NCI-H128 (cell line): Measurements from ENCODE around the gene WBP11.
A peak's percentile ranks its signal among the peaks of the same experiment; 100 is the strongest.
"Not testable (repeated sequence)": the region's sequence is repeated elsewhere in the genome, so short reads cannot be mapped to it uniquely, and the experiment has no call there.

Experiments
- DNase-seq: peaks from one replicate; lab custom pipeline; 2025; ENCODE audit not compliant: unreplicated experiment; lab: John Stamatoyannopoulos, UW

WBP11 gene

GRCh38 chr12:14774074-14774905, 29.0 kb downstream of the WBP11 start:
- no peak for DNase-seq

- DNase-seq: no peak
Observed at GRCh38 chr12:14773685-14774073, 29.6 kb downstream of the WBP11 start.

GRCh38 chr12:14772946-14773345, 30.3 kb downstream of the WBP11 start:
- DNase-seq: no peak

DNA sequence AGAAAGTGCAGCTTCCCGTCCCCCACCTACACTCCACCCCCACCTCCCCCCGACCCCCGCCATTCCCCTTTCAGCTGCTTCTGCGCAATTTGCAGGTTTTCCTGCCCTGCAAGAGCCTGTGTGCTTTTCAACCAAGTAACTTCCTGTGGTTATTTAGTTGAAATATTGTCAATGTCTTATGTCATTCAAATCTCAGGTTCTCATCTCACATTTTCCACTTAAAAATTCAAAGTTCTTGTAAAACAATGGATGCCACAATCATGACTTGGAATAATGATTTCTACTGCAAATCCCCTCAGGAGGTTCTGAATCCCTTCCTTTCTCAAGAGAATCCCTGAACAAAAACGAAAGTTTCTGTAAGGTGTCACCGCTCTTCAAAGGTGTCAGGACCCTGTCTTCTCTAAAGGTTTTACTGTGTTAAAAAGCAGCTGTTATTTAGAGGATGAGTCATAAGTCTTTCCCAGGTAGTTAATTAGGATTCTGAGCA, 31.6 kb downstream of the WBP11 start:
- DNase-seq: no peak

GRCh38 chr12:14770496-14771461, 32.5 kb downstream of the WBP11 start:
- peak; percentile 94 for DNase-seq

DNA sequence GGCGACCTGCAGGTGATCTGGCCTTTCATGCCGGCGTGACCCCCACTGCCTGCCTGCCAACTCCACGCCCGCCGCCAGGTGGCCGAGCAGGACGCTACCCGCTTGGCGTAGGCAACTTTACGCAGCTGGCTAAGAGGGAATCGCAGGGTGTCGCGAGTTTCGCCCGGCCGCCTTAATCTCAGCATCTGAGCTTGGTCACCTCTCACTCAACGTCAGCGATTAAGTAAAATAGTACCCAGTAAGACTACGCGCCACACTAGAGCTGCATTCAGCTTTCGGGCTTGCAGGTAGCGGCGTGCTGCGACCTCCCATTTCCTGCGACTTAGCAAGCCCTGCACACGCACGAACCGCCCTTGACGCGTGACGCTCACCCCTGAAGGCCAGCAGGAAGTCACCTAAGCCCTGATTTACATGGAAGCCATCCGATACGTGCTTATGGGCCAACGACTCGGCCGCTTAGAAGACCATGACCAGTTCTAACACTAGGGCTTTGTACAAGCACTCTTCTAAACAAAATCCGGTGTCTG, 33.2 kb downstream of the WBP11 start:
- DNase-seq: peak; percentile 88

DNA sequence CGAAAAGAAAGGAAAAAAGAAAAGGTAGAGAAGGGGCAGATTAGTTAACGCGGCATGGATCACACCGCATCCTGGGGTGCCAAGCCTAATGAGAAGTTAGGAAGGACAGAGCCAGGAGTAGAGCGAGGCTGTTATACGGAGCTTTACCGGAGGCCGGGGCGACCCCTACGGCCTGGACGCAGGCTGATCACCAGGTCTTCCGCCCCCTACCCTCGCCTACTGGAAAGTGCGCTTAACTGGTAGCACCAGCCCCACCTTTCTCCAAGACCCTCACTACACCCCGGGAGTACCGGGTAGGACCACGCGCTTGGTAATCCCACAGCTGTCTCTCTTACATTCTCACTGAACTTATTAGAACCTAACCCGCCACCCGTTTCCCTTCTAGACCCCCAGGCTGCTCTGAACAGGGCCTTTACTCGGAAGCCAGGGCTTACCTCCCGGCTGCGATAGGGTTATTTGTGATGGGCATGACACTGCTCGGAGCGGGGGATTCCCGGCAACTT, 33.8 kb downstream of the WBP11 start:
- DNase-seq: no peak

GRCh38 chr12:14768823-14769405, 34.4 kb downstream of the WBP11 start:
- no peak for DNase-seq

- DNase-seq: no peak
Observed at GRCh38 chr12:14767617-14768016, 35.7 kb downstream of the WBP11 start.

DNA sequence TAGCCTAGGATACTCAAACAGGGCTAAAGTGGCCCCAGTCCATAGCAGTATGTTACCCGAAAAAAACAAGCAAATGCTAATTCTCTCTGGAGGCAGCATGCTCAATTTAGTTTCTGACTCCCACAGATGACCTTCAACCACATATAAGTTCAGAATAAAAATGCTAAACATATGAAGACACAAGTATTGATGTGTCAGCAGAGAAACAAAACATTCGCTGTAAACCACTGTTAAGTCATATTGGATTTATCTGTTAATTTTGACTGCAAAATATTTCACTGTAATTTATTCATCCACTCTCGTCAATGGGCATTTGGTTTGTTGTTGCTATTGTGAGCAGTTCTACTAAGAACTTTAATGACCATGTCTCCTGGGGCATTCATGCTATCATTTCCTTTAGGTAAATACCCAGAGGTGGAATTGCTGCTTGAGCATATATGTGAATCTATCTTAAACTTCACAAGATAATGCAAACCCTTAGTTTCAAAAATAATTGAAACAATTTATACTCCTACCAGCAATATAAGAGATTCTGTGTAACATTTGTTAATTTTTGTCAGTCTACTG, 36.5 kb downstream of the WBP11 start:
- DNase-seq: no peak

GRCh38 chr12:14766020-14766419, 37.3 kb downstream of the WBP11 start:
- DNase-seq: not testable (repeated sequence)

DNA sequence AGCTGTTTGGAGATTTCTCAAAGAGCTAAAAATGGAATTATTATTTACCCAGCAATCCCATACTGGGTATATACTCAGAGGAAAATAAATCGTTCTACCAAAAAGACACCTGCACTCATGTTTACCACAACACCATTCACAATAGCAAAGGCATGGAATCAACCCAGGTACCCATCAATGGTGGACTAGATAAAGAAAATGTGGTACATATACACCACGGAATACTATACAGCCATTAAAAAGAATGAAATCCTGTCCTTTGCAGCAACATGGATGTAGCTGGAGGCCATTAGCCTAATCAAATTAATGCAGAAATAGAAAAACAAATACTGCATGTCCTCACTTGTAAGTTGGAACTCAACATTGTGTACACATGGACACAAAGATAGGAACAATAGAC, 37.9 kb downstream of the WBP11 start:
- no peak for DNase-seq

DNA sequence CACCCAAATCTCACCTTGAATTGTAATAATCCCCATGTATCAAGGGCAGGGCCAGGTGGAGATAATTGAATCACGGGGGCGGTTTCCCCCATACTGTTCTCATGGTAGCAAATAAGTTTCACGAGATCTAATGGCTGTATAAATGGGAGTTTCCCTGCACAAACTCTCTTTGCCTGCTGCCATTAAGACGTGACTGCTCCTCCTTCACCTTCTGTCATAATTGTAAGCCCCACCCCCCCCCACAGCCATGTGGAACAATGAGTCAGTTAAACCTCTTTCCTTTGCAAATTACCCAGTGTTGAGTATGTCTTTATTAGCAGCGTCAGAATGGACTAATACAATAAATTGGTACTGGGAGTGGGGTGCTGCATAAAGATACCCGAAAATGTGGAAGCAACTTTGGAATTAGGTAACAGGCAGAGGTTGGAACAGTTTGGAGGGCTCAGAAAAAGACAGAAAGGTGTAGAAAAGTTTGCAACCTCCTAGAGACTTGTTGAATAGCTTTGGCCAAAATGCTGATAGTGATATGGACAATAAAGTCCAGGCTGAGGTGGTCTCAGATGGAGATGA, 43.5 kb downstream of the WBP11 start:
- DNase-seq: not testable (repeated sequence)

DNA sequence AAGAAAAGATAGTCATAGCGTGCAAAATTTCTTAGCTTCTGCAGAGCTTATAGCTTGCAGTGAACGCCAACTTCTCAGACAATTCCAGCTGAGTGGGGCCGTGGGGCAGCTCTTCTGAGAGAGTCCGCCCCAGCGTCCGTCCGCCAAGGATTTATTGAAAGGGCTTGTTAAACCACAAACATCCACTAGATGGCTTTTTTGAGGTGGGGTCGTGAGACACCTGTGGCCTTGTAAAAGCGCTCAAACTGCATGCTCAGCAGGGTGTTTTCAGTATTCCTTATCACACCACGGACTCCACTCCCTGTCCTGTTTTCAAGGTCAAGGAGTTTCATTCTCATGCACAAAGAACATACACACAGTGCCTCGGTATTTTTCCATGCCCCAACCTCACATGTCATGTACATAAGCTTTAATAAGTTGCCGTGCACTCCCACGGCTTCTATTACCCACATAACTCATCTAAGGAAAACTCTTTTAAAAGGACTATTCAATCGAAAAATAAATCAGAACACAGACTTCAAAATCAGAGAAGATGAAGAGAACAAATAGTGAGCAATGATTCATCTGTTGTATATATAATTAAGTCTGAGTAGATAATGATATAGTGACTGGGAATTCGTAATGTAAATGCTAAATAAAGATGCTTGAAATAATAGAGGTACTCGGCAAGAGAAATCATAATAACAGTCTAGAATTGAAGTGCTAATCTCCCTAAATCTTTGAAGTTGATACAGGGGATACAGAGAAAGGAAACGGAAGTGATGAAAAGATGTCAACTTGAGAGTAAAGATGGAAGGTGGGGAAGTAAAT, 46.7 kb downstream of the WBP11 start:
- no peak for DNase-seq

DNA sequence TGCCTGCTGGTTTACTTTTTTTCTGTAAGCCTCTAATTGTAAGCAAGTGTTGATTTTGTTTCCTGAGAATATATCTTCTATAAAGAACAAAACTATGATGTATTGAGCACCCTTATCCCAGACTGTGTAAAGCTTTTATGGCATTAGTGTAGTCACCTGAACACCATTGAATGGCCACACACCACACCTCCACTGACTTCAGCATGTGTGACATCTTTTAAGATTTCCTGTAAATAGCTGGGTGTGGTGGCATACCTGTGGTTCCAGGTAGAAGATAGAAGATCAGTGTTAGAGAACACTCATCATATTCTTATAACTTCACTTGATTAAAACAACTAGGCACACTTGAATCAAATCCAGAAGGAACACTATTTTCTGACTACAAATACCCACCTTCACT, 51.3 kb downstream of the WBP11 start:
- DNase-seq: no peak

- no peak for DNase-seq
Observed at GRCh38 chr12:14743061-14743460, 60.2 kb downstream of the WBP11 start.

DNA sequence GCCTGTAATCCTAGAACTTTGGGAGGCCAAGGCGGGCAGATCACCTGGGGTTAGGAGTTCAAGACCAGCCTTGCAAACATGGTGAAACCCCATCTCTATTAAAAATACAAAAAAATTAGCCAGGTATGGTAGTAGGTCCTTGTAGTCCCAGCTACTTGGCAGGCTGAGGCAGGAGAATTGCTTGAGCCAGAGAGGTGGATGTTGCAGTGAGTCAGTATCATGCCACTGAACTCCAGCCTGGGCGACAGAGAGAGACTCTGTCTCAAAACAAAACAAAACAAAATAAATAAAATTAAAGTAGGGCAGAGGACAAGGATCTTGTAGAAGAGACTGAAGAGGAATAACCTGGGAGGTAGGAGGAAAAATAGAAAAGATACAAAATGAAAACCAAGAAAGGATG, 61.3 kb downstream of the WBP11 start:
- DNase-seq: no peak

DNA sequence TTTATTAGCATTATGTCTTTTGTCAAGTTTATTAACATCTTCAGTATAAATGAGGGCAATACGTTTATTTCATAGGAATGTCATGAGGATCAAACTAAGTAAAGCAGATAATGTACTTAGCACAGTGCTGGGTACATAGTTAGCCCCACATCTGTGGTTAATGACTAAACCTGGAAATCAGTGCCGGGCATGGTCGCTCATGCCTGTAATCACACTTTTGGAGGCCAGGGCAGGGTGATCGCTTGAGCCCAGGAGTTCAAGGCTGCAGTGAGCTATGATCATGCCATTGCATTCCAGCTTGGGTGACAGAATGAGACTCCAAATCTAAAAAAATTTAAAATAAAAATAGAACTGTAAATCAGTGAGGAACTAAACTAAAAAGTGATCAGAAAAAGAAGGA, 62.1 kb downstream of the WBP11 start:
- DNase-seq: no peak

GRCh38 chr12:14736441-14736840, 66.8 kb downstream of the WBP11 start:
- DNase-seq: not testable (repeated sequence)
